Astrocyte (in vitro differentiated cells and primary cell): ENCODE data around the gene KDELR1. TPM values are rescaled to one million over a fixed set of nuclear protein-coding genes. Genes with fewer than 3 reads are reported as not detected.

Experiments used
- DNase-seq: peaks from one replicate; pipeline ENCODE4 v3.0.0-alpha.2; 2010; ENCODE audit warnings: low read depth
- FAIRE-seq: peaks from 2 replicates; lab custom pipeline; 2011; peaks lifted over from hg19 to GRCh38; lab: Jason Lieb, UNC
- H2AFZ ChIP-seq: 2 replicates; pipeline ENCODE4 v1.6.0; 2012; ENCODE audit warnings: low read depth, low read length, inconsistent platforms
- H3K27ac ChIP-seq: 2 replicates; pipeline ENCODE4 v1.5.1; 2011; ENCODE audit warnings: low read depth, low read length, inconsistent platforms
- H3K27me3 ChIP-seq: 2 replicates; pipeline ENCODE4 v1.6.0; 2011; ENCODE audit warnings: low read length, inconsistent platforms; ENCODE audit not compliant: insufficient read depth
- H3K36me3 ChIP-seq: 2 replicates; pipeline ENCODE4 v1.5.1; 2011; ENCODE audit warnings: low read length, inconsistent platforms; ENCODE audit not compliant: insufficient read depth
- H3K4me1 ChIP-seq: 2 replicates; pipeline ENCODE4 v1.5.1; 2011; ENCODE audit warnings: low read length, inconsistent platforms; ENCODE audit not compliant: insufficient read depth
- H3K4me2 ChIP-seq: 2 replicates; pipeline ENCODE4 v1.6.0; 2012; ENCODE audit warnings: low read length, inconsistent platforms
- H3K4me3 ChIP-seq: 2 replicates; pipeline ENCODE4 v1.5.1; 2011; ENCODE audit warnings: low read depth, mild to moderate bottlenecking, low read length, inconsistent platforms; ENCODE audit not compliant: insufficient read depth
- H3K79me2 ChIP-seq: 2 replicates; pipeline ENCODE4 v1.6.0; 2012; ENCODE audit warnings: mild to moderate bottlenecking, low read length, inconsistent platforms; ENCODE audit not compliant: insufficient read depth
- H3K9ac ChIP-seq: 2 replicates; pipeline ENCODE4 v1.6.0; 2012; ENCODE audit warnings: mild to moderate bottlenecking, low read length, inconsistent platforms
- H3K9me3 ChIP-seq: 2 replicates; pipeline ENCODE4 v1.5.1; 2012; ENCODE audit warnings: low read depth, mild to moderate bottlenecking, low read length, inconsistent platforms; ENCODE audit not compliant: insufficient read depth
- H4K20me1 ChIP-seq: 2 replicates; pipeline ENCODE4 v1.6.0; 2012; ENCODE audit warnings: low read length, inconsistent platforms; ENCODE audit not compliant: insufficient read depth
- H3K27ac Mint-ChIP-seq: one replicate; pipeline ENCODE4 v1.8.0; 2021; ENCODE audit warnings: mild to moderate bottlenecking, mixed read lengths; ENCODE audit not compliant: unreplicated experiment
- H3K27me3 Mint-ChIP-seq: one replicate; pipeline ENCODE4 v1.8.0; 2021; ENCODE audit warnings: low read depth, mixed read lengths; ENCODE audit not compliant: unreplicated experiment
- H3K36me3 Mint-ChIP-seq: one replicate; pipeline ENCODE4 v1.8.0; 2021; ENCODE audit warnings: low read depth, mixed read lengths; ENCODE audit not compliant: unreplicated experiment
- H3K4me1 Mint-ChIP-seq: one replicate; pipeline ENCODE4 v1.8.0; 2021; ENCODE audit warnings: low read depth, mixed read lengths; ENCODE audit not compliant: unreplicated experiment
- H3K4me3 Mint-ChIP-seq: one replicate; pipeline ENCODE4 v1.8.0; 2021; ENCODE audit warnings: mild to moderate bottlenecking, moderate library complexity, mixed read lengths; ENCODE audit not compliant: unreplicated experiment
- H3K9me3 Mint-ChIP-seq: one replicate; pipeline ENCODE4 v1.8.0; 2021; ENCODE audit warnings: mild to moderate bottlenecking, mixed read lengths; ENCODE audit not compliant: unreplicated experiment
- CTCF ChIP-seq: IDR thresholded peaks from 2 replicates; pipeline ENCODE4 v1.5.1; 2011; ENCODE audit warnings: low read depth, mild to moderate bottlenecking, inconsistent platforms, low read length, moderate library complexity; ENCODE audit not compliant: insufficient read depth
- EZH2 ChIP-seq: IDR thresholded peaks from 2 replicates; pipeline ENCODE4 v1.6.1; 2012; ENCODE audit warnings: mild to moderate bottlenecking, low read length, inconsistent platforms; ENCODE audit not compliant: insufficient read depth
- total RNA-seq: library from RNA; stranded (reverse); gene quantifications from 2 replicates; pipeline ENCODE4 v1.2.1, GENCODE V29; 2021

The KDELR1 gene
- total RNA-seq, 1 donor from 2014 or later = 370 TPM

- no peaks in the 10 kb centered on the region for H3K9me3 ChIP-seq
- Mint-ChIP-seq H3K27me3 (peaks cover 24% of the 10 kb centered on the region), H3K4me3 (peak overlapping the region; percentile 34), H3K4me1 (no peaks in the 10 kb centered on the region), H3K36me3 (no peaks in the 10 kb centered on the region), H3K27ac (no peak overlapping the region), H3K9me3 (no peaks in the 10 kb centered on the region)
- H3K79me2 ChIP-seq = no peaks in the 10 kb centered on the region
- H4K20me1 ChIP-seq = no peaks in the 10 kb centered on the region
- no peaks in the 10 kb centered on the region for H3K4me1 ChIP-seq
- DNase-seq (no peak), FAIRE-seq (no peak)
- H3K4me3 ChIP-seq = no peak overlapping the region
- no peak overlapping the region for H2AFZ ChIP-seq
- no peak for TF ChIP-seq EZH2
- no peak for TF ChIP-seq CTCF
- no peaks in the 10 kb centered on the region for H3K36me3 ChIP-seq
- H3K27ac ChIP-seq = no peak overlapping the region
- H3K9ac ChIP-seq = no peak overlapping the region
- no peaks in the 10 kb centered on the region for H3K27me3 ChIP-seq
- H3K4me2 ChIP-seq = no peak overlapping the region
Measured at GRCh38 chr19:48370955-48371354, 20.4 kb downstream of the KDELR1 start.

GRCh38 chr19:48368936-48369335, 22.4 kb downstream of the KDELR1 start:
- no peak overlapping the region for H3K4me3 ChIP-seq
- Mint-ChIP-seq H3K4me3 (no peak overlapping the region), H3K27me3 (peaks cover 16% of the 10 kb centered on the region), H3K4me1 (no peaks in the 10 kb centered on the region), H3K36me3 (no peaks in the 10 kb centered on the region), H3K9me3 (no peaks in the 10 kb centered on the region), H3K27ac (no peak overlapping the region)
- no peak overlapping the region for H2AFZ ChIP-seq
- H3K36me3 ChIP-seq = no peaks in the 10 kb centered on the region
- no peak overlapping the region for H3K27ac ChIP-seq
- TF ChIP-seq CTCF (no peak), EZH2 (no peak)
- DNase-seq (no peak), FAIRE-seq (no peak)
- no peak overlapping the region for H3K9ac ChIP-seq
- no peaks in the 10 kb centered on the region for H4K20me1 ChIP-seq
- no peak overlapping the region for H3K4me2 ChIP-seq
- H3K79me2 ChIP-seq = no peaks in the 10 kb centered on the region
- H3K4me1 ChIP-seq = no peaks in the 10 kb centered on the region
- no peaks in the 10 kb centered on the region for H3K9me3 ChIP-seq
- no peaks in the 10 kb centered on the region for H3K27me3 ChIP-seq

- Histone ChIP-seq H4K20me1 (no peaks in the 10 kb centered on the region), H3K79me2 (no peaks in the 10 kb centered on the region), H3K9ac (no peak overlapping the region), H3K9me3 (no peaks in the 10 kb centered on the region), H3K36me3 (no peaks in the 10 kb centered on the region), H3K27ac (no peak overlapping the region), H3K4me3 (no peak overlapping the region), H3K4me2 (no peak overlapping the region), H2AFZ (no peak overlapping the region), H3K4me1 (peaks cover 6% of the 10 kb centered on the region), H3K27me3 (no peaks in the 10 kb centered on the region)
- Mint-ChIP-seq H3K36me3 (no peaks in the 10 kb centered on the region), H3K4me1 (no peaks in the 10 kb centered on the region), H3K9me3 (no peaks in the 10 kb centered on the region), H3K27ac (no peak overlapping the region), H3K4me3 (no peak overlapping the region), H3K27me3 (peaks cover 16% of the 10 kb centered on the region)
- no peak for TF ChIP-seq EZH2
- no peak for TF ChIP-seq CTCF
- DNase-seq (no peak), FAIRE-seq (no peak)
Measured at GRCh38 chr19:48367855-48368254, 23.5 kb downstream of the KDELR1 start.
